ENCODE results near the gene PID1.

DNA sequence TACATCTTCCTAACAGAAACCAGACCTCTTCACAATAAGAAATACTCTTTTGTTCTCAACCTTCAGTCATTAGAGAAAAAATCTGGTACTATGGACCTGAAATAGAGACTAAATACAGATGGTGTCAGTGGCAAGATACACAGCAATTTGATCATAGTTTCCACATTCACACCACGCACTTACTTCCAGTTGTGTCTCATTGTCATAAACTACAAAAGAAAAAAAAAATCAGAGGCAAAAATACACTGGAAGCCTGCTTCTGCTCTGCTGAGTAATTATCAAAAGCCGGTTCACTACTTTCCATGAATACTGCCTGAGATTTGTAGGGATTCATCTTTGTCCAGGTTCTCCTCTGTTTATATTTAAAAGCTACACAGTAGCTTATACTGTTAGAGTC lies 182.6 kb downstream of the PID1 start:
- TF ChIP-seq, protein P1, sequence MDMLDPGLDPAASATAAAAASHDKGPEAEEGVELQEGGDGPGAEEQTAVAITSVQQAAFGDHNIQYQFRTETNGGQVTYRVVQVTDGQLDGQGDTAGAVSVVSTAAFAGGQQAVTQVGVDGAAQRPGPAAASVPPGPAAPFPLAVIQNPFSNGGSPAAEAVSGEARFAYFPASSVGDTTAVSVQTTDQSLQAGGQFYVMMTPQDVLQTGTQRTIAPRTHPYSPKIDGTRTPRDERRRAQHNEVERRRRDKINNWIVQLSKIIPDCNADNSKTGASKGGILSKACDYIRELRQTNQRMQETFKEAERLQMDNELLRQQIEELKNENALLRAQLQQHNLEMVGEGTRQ (CRISPR knock-in tag; IDR thresholded peaks at IDR 0.05) = no peak
- TF ChIP-seq, protein P2, sequence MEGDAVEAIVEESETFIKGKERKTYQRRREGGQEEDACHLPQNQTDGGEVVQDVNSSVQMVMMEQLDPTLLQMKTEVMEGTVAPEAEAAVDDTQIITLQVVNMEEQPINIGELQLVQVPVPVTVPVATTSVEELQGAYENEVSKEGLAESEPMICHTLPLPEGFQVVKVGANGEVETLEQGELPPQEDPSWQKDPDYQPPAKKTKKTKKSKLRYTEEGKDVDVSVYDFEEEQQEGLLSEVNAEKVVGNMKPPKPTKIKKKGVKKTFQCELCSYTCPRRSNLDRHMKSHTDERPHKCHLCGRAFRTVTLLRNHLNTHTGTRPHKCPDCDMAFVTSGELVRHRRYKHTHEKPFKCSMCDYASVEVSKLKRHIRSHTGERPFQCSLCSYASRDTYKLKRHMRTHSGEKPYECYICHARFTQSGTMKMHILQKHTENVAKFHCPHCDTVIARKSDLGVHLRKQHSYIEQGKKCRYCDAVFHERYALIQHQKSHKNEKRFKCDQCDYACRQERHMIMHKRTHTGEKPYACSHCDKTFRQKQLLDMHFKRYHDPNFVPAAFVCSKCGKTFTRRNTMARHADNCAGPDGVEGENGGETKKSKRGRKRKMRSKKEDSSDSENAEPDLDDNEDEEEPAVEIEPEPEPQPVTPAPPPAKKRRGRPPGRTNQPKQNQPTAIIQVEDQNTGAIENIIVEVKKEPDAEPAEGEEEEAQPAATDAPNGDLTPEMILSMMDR (IDR thresholded peaks at IDR 0.05) = no peak
- no peak for TF ChIP-seq MXD4 (CRISPR knock-in tag; IDR thresholded peaks at IDR 0.05; ENCODE audit: borderline replicate concordance)
- TF ChIP-seq, protein P3, sequence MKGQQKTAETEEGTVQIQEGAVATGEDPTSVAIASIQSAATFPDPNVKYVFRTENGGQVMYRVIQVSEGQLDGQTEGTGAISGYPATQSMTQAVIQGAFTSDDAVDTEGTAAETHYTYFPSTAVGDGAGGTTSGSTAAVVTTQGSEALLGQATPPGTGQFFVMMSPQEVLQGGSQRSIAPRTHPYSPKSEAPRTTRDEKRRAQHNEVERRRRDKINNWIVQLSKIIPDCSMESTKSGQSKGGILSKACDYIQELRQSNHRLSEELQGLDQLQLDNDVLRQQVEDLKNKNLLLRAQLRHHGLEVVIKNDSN (CRISPR knock-in tag; IDR thresholded peaks at IDR 0.05) = no peak
- TF ChIP-seq HMGA2 (CRISPR knock-in tag; IDR thresholded peaks at IDR 0.05) = no peak
- no peak for TF ChIP-seq TEAD4 (CRISPR knock-in tag; IDR thresholded peaks at IDR 0.05)
- TF ChIP-seq, protein P4, sequence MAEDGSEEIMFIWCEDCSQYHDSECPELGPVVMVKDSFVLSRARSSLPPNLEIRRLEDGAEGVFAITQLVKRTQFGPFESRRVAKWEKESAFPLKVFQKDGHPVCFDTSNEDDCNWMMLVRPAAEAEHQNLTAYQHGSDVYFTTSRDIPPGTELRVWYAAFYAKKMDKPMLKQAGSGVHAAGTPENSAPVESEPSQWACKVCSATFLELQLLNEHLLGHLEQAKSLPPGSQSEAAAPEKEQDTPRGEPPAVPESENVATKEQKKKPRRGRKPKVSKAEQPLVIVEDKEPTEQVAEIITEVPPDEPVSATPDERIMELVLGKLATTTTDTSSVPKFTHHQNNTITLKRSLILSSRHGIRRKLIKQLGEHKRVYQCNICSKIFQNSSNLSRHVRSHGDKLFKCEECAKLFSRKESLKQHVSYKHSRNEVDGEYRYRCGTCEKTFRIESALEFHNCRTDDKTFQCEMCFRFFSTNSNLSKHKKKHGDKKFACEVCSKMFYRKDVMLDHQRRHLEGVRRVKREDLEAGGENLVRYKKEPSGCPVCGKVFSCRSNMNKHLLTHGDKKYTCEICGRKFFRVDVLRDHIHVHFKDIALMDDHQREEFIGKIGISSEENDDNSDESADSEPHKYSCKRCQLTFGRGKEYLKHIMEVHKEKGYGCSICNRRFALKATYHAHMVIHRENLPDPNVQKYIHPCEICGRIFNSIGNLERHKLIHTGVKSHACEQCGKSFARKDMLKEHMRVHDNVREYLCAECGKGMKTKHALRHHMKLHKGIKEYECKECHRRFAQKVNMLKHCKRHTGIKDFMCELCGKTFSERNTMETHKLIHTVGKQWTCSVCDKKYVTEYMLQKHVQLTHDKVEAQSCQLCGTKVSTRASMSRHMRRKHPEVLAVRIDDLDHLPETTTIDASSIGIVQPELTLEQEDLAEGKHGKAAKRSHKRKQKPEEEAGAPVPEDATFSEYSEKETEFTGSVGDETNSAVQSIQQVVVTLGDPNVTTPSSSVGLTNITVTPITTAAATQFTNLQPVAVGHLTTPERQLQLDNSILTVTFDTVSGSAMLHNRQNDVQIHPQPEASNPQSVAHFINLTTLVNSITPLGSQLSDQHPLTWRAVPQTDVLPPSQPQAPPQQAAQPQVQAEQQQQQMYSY (CRISPR knock-in tag; IDR thresholded peaks at IDR 0.05) = no peak
- TF ChIP-seq ATF1 (CRISPR knock-in tag; IDR thresholded peaks at IDR 0.05) = no peak
